Fibroblast of lung (primary cell): Measurements from ENCODE around the gene PLA2G1B. TPM values are rescaled to one million over a fixed set of nuclear protein-coding genes. Genes with fewer than 3 reads are reported as not detected.

Source experiments
- DNase-seq, 2 donors: peaks; one replicate each; pipeline versions ENCODE4 v3.0.0 to v3.0.0-alpha.2; 2010; ENCODE audit warnings: low read depth in 2 of 2
- H2AFZ ChIP-seq: 2 replicates; pipeline ENCODE4 v1.5.1; 2012; ENCODE audit warnings: low read length, control low read depth, inconsistent platforms
- H3K27ac ChIP-seq: 2 replicates; pipeline ENCODE4 v1.5.1; 2011; ENCODE audit warnings: low read length, control low read depth; ENCODE audit not compliant: insufficient read depth
- H3K27me3 ChIP-seq: 2 replicates; pipeline ENCODE4 v1.5.1; 2011; ENCODE audit warnings: mild to moderate bottlenecking, low read length; ENCODE audit not compliant: control insufficient read depth, insufficient read depth
- H3K36me3 ChIP-seq: 2 replicates; pipeline ENCODE4 v1.5.1; 2011; ENCODE audit warnings: low read length; ENCODE audit not compliant: control insufficient read depth, insufficient read depth
- H3K4me1 ChIP-seq: 2 replicates; pipeline ENCODE4 v1.5.1; 2011; ENCODE audit warnings: low read length; ENCODE audit not compliant: control insufficient read depth, insufficient read depth; ENCODE audit errors: extremely low read depth
- H3K4me2 ChIP-seq: 2 replicates; pipeline ENCODE4 v1.5.1; 2011; ENCODE audit warnings: low read length, control low read depth; ENCODE audit not compliant: insufficient read depth; ENCODE audit errors: extremely low read depth
- H3K4me3 ChIP-seq, 4 experiments: fragments of 200-600 bp in 1 of 4; sonication (generic) in 1 of 4; replicated peaks in 1 of 4; 2 replicates each; pipeline ENCODE4 v1.5.1; 2011 to 2016; ENCODE audit warnings: low read length in 4 of 4, low read depth in 3 of 4, mild to moderate bottlenecking in 3 of 4, control low read depth in 2 of 4, inconsistent platforms in 1 of 4, mixed read lengths in 1 of 4; ENCODE audit not compliant: insufficient read depth in 1 of 4; ENCODE audit errors: control extremely low read depth in 1 of 4
- H3K79me2 ChIP-seq: 2 replicates; pipeline ENCODE4 v1.5.1; 2012; ENCODE audit warnings: mild to moderate bottlenecking, low read length, inconsistent platforms; ENCODE audit not compliant: control insufficient read depth, insufficient read depth
- H3K9ac ChIP-seq: 2 replicates; pipeline ENCODE4 v1.5.1; 2011; ENCODE audit warnings: mild to moderate bottlenecking, low read length, control low read depth; ENCODE audit not compliant: insufficient read depth
- H3K9me3 ChIP-seq: 2 replicates; pipeline ENCODE4 v1.5.1; 2012; ENCODE audit warnings: low read depth, low read length; ENCODE audit not compliant: control insufficient read depth, insufficient read depth
- H4K20me1 ChIP-seq: 2 replicates; pipeline ENCODE4 v1.5.1; 2011; ENCODE audit warnings: low read length; ENCODE audit not compliant: control insufficient read depth, insufficient read depth; ENCODE audit errors: extremely low read depth
- EZH2 ChIP-seq: IDR thresholded peaks from 2 replicates; pipeline ENCODE4 v1.5.1; 2012; ENCODE audit warnings: low read length, control low read depth, mild to moderate bottlenecking; ENCODE audit errors: missing control alignments
- polyA plus RNA-seq, 2 donors: library from polyadenylated mRNA; depleted of rRNA in 1 of 2; stranded (reverse) in 1 of 2; unstranded in 1 of 2; fragments of >200 nt; gene quantifications; 2 replicates each; pipeline ENCODE4 v1.2.1, GENCODE V29; 2011 to 2012; ENCODE audit warnings: missing spikeins in 1 of 2
- total RNA-seq: library from RNA; depleted of rRNA; stranded (reverse); fragments of >200 nt; gene quantifications from 2 replicates; pipeline ENCODE4 v1.2.1, GENCODE V29; 2014
- TF ChIP-seq, protein P1 (sequence below), 2 donors: IDR thresholded peaks in 1 of 2; conservative IDR thresholded peaks in 1 of 2; 1 replicate in 1 of 2; 2 replicates in 1 of 2; pipeline ENCODE4 v1.5.1; 2011 to 2012; ENCODE audit warnings: low read length in 2 of 2, control low read depth in 1 of 2, inconsistent platforms in 1 of 2, low read depth in 1 of 2, mild to moderate bottlenecking in 1 of 2

PLA2G1B gene
- total and polyA plus RNA-seq, 2 donors (not counting 1 experiment from before 2014, with no cell fraction given): 0.20 TPM; not detected in 1

DNA sequence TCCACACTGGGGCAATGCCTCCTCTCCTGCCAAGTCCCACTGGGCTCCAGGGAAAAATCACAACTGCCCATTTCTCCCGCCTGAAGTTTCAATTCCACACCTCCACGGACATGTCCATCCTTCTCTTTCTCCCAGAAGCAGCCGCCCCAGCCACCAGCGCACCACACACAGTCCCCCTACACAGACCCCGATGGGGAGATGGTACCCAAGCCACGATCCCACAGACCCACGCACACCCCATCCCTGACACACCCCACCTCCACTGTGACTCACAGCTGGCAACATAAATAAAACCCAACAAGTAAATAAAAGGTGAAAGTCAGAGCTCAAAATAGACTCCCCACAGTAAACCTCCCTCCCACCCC is 38.7 kb upstream of the PLA2G1B start:
- peaks cover 41% of the 10 kb centered on the region for H3K27me3 ChIP-seq
- H3K4me3 ChIP-seq: no peak overlapping the region
- H3K36me3 ChIP-seq: no peaks in the 10 kb centered on the region
- H4K20me1 ChIP-seq: no peaks in the 10 kb centered on the region
- no peaks in the 10 kb centered on the region for H3K9me3 ChIP-seq
- no peak overlapping the region for H2AFZ ChIP-seq
- H3K4me2 ChIP-seq: no peak overlapping the region
- H3K9ac ChIP-seq: no peak overlapping the region
- no peak for DNase-seq
- no peaks in the 10 kb centered on the region for H3K4me1 ChIP-seq
- TF ChIP-seq, protein P1, sequence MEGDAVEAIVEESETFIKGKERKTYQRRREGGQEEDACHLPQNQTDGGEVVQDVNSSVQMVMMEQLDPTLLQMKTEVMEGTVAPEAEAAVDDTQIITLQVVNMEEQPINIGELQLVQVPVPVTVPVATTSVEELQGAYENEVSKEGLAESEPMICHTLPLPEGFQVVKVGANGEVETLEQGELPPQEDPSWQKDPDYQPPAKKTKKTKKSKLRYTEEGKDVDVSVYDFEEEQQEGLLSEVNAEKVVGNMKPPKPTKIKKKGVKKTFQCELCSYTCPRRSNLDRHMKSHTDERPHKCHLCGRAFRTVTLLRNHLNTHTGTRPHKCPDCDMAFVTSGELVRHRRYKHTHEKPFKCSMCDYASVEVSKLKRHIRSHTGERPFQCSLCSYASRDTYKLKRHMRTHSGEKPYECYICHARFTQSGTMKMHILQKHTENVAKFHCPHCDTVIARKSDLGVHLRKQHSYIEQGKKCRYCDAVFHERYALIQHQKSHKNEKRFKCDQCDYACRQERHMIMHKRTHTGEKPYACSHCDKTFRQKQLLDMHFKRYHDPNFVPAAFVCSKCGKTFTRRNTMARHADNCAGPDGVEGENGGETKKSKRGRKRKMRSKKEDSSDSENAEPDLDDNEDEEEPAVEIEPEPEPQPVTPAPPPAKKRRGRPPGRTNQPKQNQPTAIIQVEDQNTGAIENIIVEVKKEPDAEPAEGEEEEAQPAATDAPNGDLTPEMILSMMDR (conservative IDR thresholded peaks at IDR 0.05 in 1 of 2, IDR thresholded peaks at IDR 0.05 in 1 of 2; ENCODE audit: low read depth in 1 of 2, low read length in 2 of 2): no peak
- no peak for TF ChIP-seq EZH2
- no peaks in the 10 kb centered on the region for H3K79me2 ChIP-seq
- H3K27ac ChIP-seq: no peak overlapping the region

DNA sequence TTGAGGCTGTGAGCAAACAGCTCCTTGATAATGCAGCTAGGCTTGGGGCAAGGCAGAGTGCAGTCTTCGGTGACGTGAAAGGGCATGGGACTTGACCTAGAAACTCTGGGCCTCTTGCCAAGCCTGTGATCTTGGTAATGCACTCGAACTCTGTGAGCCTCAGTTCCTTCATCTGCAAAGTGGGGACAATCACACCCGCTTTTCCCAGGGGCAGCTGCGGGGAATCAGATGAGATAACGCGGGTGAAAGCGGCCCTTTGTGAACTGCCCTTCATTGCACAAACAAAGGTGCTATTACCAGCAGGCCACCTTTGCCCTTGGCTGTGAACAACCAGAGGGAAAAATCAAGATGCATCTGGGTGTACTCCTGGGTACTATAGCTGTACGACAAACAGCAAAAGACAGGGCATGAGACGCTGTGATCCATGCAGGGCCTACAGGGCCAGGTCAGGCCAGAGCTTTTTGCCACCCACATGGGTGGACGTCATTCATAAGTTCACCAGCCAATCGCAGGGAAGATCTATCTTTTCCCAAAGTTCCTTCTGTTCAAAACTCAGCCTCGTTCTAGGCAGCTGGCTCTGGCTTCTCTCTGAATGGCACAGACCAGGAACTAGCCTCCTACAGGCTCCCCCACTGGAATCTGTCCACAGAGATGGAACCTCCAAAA is 38.2 kb upstream of the PLA2G1B start:
- Histone ChIP-seq H2AFZ (no peak overlapping the region), H3K4me2 (no peak overlapping the region), H3K27me3 (peaks cover 36% of the 10 kb centered on the region), H3K27ac (no peak overlapping the region), H3K79me2 (no peaks in the 10 kb centered on the region), H3K9ac (no peak overlapping the region), H3K9me3 (no peaks in the 10 kb centered on the region), H3K4me3 (no peak overlapping the region), H4K20me1 (no peaks in the 10 kb centered on the region), H3K36me3 (no peaks in the 10 kb centered on the region), H3K4me1 (no peaks in the 10 kb centered on the region)
- DNase-seq: no peak
- TF ChIP-seq, protein P1 (conservative IDR thresholded peaks at IDR 0.05 in 1 of 2, IDR thresholded peaks at IDR 0.05 in 1 of 2; ENCODE audit: low read depth in 1 of 2, low read length in 2 of 2): no peak
- no peak for TF ChIP-seq EZH2

DNA sequence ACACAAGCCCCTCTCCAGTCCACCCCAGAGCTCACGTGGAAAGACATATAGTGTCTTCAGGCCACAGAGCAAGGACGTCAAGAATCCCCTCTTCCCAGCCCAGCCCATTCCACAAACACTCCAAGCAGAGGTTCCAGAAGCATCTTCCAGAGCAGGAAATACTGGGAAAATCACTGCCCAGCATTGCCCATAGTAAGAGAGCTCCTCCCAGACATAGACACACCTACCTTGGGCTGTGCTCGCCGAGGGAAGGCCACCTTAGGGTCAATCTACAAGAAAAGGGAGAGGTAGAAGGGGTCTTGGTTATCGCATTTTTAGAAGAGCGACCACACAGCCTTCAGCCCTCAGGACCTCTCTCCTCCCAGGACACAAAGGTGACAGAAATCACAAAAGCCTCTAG is 36.9 kb upstream of the PLA2G1B start:
- H3K27ac ChIP-seq: no peak overlapping the region
- DNase-seq: no peak
- no peak overlapping the region for H3K9ac ChIP-seq
- TF ChIP-seq, protein P1 (conservative IDR thresholded peaks at IDR 0.05 in 1 of 2, IDR thresholded peaks at IDR 0.05 in 1 of 2; ENCODE audit: low read depth in 1 of 2, low read length in 2 of 2): no peak
- TF ChIP-seq EZH2: no peak
- H3K4me3 ChIP-seq: no peak overlapping the region
- no peak overlapping the region for H2AFZ ChIP-seq
- no peaks in the 10 kb centered on the region for H3K4me1 ChIP-seq
- H3K4me2 ChIP-seq: no peak overlapping the region
- H3K79me2 ChIP-seq: no peaks in the 10 kb centered on the region
- no peaks in the 10 kb centered on the region for H3K36me3 ChIP-seq
- no peaks in the 10 kb centered on the region for H4K20me1 ChIP-seq
- H3K27me3 ChIP-seq: peaks cover 23% of the 10 kb centered on the region
- H3K9me3 ChIP-seq: no peaks in the 10 kb centered on the region
